H9 (cell line): ENCODE measurements around the gene C16orf74. TPM values are rescaled to one million over a fixed set of nuclear protein-coding genes. Genes with fewer than 3 reads are reported as not detected.

ENCODE experiments used
- DNase-seq: peaks from one replicate; pipeline ENCODE4 v3.0.0-alpha.2; 2017
- H2AFZ ChIP-seq: one replicate; pipeline ENCODE4 v1.6.1; 2013; ENCODE audit warnings: mild to moderate bottlenecking, low read length, control low read depth, moderate library complexity
- H2AK5ac ChIP-seq: 2 replicates; pipeline ENCODE4 v1.6.1; 2013; ENCODE audit warnings: low read length, control low read depth, mixed read lengths; ENCODE audit not compliant: insufficient read length
- H2BK120ac ChIP-seq: one replicate; pipeline ENCODE4 v1.6.1; 2013; ENCODE audit warnings: low read depth, mild to moderate bottlenecking, low read length, control low read depth, inconsistent platforms; ENCODE audit not compliant: poor library complexity, severe bottlenecking
- H2BK12ac ChIP-seq: 2 replicates; pipeline ENCODE4 v1.6.1; 2013; ENCODE audit warnings: low read length, control low read depth, mixed read lengths, low read depth; ENCODE audit not compliant: insufficient read length
- H2BK15ac ChIP-seq: 2 replicates; pipeline ENCODE4 v1.6.1; 2013; ENCODE audit warnings: low read depth, low read length, control low read depth
- H2BK20ac ChIP-seq: one replicate; pipeline ENCODE4 v1.6.1; 2013; ENCODE audit warnings: low read depth, mild to moderate bottlenecking, low read length, control low read depth, inconsistent platforms; ENCODE audit not compliant: poor library complexity, severe bottlenecking
- H2BK5ac ChIP-seq: 2 replicates; pipeline ENCODE4 v1.6.1; 2013; ENCODE audit warnings: low read length, control low read depth, mixed read lengths; ENCODE audit not compliant: insufficient read length
- H3K14ac ChIP-seq: 2 replicates; pipeline ENCODE4 v1.6.1; 2013; ENCODE audit warnings: low read length, control low read depth; ENCODE audit not compliant: insufficient read depth
- H3K18ac ChIP-seq: 2 replicates; pipeline ENCODE4 v1.6.1; 2013; ENCODE audit warnings: low read depth, mild to moderate bottlenecking, mixed read lengths, low read length, control low read depth; ENCODE audit not compliant: insufficient read length
- H3K23ac ChIP-seq: 2 replicates; pipeline ENCODE4 v1.6.1; 2013; ENCODE audit warnings: low read length, control low read depth, mixed read lengths, low read depth; ENCODE audit not compliant: insufficient read length
- H3K23me2 ChIP-seq: 2 replicates; pipeline ENCODE4 v1.6.1; 2013; ENCODE audit warnings: low read depth, mild to moderate bottlenecking, mixed read lengths, low read length, control low read depth; ENCODE audit not compliant: insufficient read length, poor library complexity, severe bottlenecking
- H3K27ac ChIP-seq: 2 replicates; pipeline ENCODE4 v1.5.1; 2013; ENCODE audit warnings: low read length, control low read depth, mixed read lengths, low read depth; ENCODE audit not compliant: insufficient read length
- H3K27me3 ChIP-seq: 2 replicates; pipeline ENCODE4 v1.6.1; 2013; ENCODE audit warnings: low read length, control low read depth, inconsistent platforms; ENCODE audit not compliant: insufficient read depth
- H3K4ac ChIP-seq: 2 replicates; pipeline ENCODE4 v1.6.1; 2013; ENCODE audit warnings: low read depth, mild to moderate bottlenecking, control low read depth, inconsistent platforms, low read length, moderate library complexity
- H3K4me1 ChIP-seq: 2 replicates; pipeline ENCODE4 v1.6.1; 2013; ENCODE audit warnings: low read length, control low read depth, inconsistent platforms; ENCODE audit not compliant: insufficient read depth
- H3K4me2 ChIP-seq: 2 replicates; pipeline ENCODE4 v1.6.1; 2013; ENCODE audit warnings: low read length, control low read depth, mixed read lengths; ENCODE audit not compliant: insufficient read length, insufficient read depth
- H3K56ac ChIP-seq: 2 replicates; pipeline ENCODE4 v1.6.1; 2013; ENCODE audit warnings: low read depth, mild to moderate bottlenecking, mixed read lengths, low read length, control low read depth; ENCODE audit not compliant: insufficient read length
- H3K79me1 ChIP-seq: 2 replicates; pipeline ENCODE4 v1.6.1; 2013; ENCODE audit warnings: low read depth, mild to moderate bottlenecking, moderate library complexity, low read length, control low read depth, inconsistent platforms; ENCODE audit not compliant: insufficient read depth, poor library complexity, severe bottlenecking
- H3K79me2 ChIP-seq: 2 replicates; pipeline ENCODE4 v1.6.1; 2013; ENCODE audit warnings: low read length, control low read depth, inconsistent platforms; ENCODE audit not compliant: insufficient read depth
- H3K9ac ChIP-seq: 2 replicates; pipeline ENCODE4 v1.6.1; 2013; ENCODE audit warnings: low read length, control low read depth, mixed read lengths; ENCODE audit not compliant: insufficient read length; ENCODE audit errors: extremely low read depth
- H3K9me3 ChIP-seq: one replicate; pipeline ENCODE4 v1.6.1; 2013; ENCODE audit warnings: low read depth, low read length, inconsistent platforms; ENCODE audit not compliant: control insufficient read depth
- H3T11ph ChIP-seq: one replicate; pipeline ENCODE4 v1.6.1; 2013; ENCODE audit warnings: mild to moderate bottlenecking, low read length, control low read depth, inconsistent platforms
- H4K20me1 ChIP-seq: one replicate; pipeline ENCODE4 v1.6.1; 2013; ENCODE audit not compliant: control insufficient read depth, insufficient read length, insufficient read depth
- H4K5ac ChIP-seq: 2 replicates; pipeline ENCODE4 v1.6.1; 2013; ENCODE audit warnings: low read depth, mild to moderate bottlenecking, mixed read lengths, low read length, control low read depth; ENCODE audit not compliant: insufficient read length
- H4K8ac ChIP-seq: replicated peaks from 2 replicates; pipeline ENCODE4 v1.6.1; 2013; ENCODE audit warnings: low read length, control low read depth, mixed read lengths, low read depth; ENCODE audit not compliant: insufficient read length
- H4K91ac ChIP-seq: 2 replicates; pipeline ENCODE4 v1.6.1; 2013; ENCODE audit warnings: low read depth, mild to moderate bottlenecking, moderate library complexity, mixed read lengths, low read length, control low read depth; ENCODE audit not compliant: insufficient read length
- H3K27ac Mint-ChIP-seq, 3 experiments: 2 replicates in 2 of 3; 3 replicates in 1 of 3; pipeline ENCODE4 v1.8.0; 2020 to 2021; ENCODE audit warnings: mixed read lengths in 3 of 3, mild to moderate bottlenecking in 1 of 3, moderate library complexity in 1 of 3
- H3K27me3 Mint-ChIP-seq: 2 replicates; pipeline ENCODE4 v1.8.0; 2021; ENCODE audit warnings: low read depth, mild to moderate bottlenecking, moderate library complexity, mixed read lengths
- H3K36me3 Mint-ChIP-seq, 3 experiments: 2 replicates in 2 of 3; 3 replicates in 1 of 3; pipeline ENCODE4 v1.8.0; 2020 to 2021; ENCODE audit warnings: low read depth in 3 of 3, mixed read lengths in 3 of 3; ENCODE audit not compliant: insufficient read depth in 1 of 3
- H3K4me1 Mint-ChIP-seq, 2 experiments: 2 replicates each; pipeline ENCODE4 v1.8.0; 2020; ENCODE audit warnings: mixed read lengths in 2 of 2
- H3K4me3 Mint-ChIP-seq, 2 experiments: 2 replicates in 1 of 2; 3 replicates in 1 of 2; pipeline ENCODE4 v1.8.0; 2020 to 2021; ENCODE audit warnings: mild to moderate bottlenecking in 2 of 2, mixed read lengths in 2 of 2, moderate library complexity in 1 of 2
- H3K9me3 Mint-ChIP-seq, 2 experiments: 2 replicates in 1 of 2; 3 replicates in 1 of 2; pipeline ENCODE4 v1.8.0; 2020; ENCODE audit warnings: mild to moderate bottlenecking in 2 of 2, mixed read lengths in 2 of 2, moderate library complexity in 1 of 2
- WGBS: extraction: QIAGEN DNeasy Blood & Tissue Kit; methylation state at CpG from one replicate; pipeline ENCODE4 v1.1.7; 2013; ENCODE audit warnings: missing lambda C conversion rate, low lambda C conversion rate, mixed read lengths; ENCODE audit not compliant: insufficient read length; ENCODE audit errors: extremely low coverage; 5-methylcytosine and 5-hydroxymethylcytosine counted together
- total RNA-seq: library from RNA; stranded (reverse); gene quantifications from 2 replicates; pipeline ENCODE4 v1.2.1, GENCODE V29; 2021
- TF ChIP-seq, protein P1 (sequence below): fragments of 200-600 bp; sonication (generic); conservative IDR thresholded peaks from 3 replicates; pipeline ENCODE4 v1.8.0; 2021; ENCODE audit warnings: antibody characterized with exemption, mild to moderate bottlenecking

The C16orf74 gene
- total RNA-seq, 1 experiment from 2014 or later, result 5.6 TPM

DNA sequence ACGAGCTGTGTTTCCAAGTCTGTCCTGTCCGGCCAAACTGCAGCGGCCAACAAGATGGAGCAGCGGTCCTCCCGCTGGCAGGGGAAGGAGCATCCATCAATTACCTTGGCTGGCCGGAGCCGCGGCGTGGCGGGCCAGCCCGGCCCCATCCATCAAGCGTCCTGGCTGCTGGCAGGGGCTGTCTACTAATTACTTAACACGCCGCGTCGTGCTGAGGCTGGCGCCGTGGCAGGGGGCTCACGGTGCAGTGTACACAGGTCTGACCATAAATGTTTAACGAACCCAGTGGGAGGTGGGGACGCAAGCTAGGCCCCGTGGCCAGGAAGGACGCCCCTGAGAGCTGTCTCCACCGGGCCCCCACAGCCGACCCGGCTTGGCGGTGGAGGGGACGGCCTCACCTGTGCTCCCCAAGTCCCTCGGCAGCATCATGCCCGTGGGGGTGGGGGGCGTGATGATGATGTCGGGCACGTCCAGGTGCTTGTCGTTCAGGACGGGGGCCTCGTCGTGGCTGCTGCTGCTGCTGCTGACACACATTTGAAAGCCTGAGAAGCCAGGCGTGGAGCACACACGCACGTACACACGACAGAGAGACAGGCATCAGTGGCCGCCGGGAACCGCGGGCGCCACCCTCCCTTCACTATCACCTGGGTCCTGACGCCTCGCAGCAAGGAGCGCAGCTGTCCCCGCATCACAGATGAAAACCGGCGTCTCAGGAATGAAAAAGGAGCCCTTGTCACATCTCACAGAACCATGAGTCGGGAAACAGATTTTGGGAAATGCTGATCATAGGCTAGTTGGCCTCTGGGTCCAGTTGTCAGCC lies 40.9 kb downstream of the C16orf74 start:
- Histone ChIP-seq H4K91ac (no peak overlapping the region), H2BK20ac (no peak overlapping the region), H3K4ac (no peak overlapping the region), H2BK120ac (no peak overlapping the region), H4K8ac (no peak overlapping the region), H2AFZ (no peak overlapping the region), H3K27me3 (no peaks in the 10 kb centered on the region), H3K18ac (no peak overlapping the region), H2BK15ac (no peak overlapping the region), H3K14ac (no peak overlapping the region; the same call in 1 of the 2 replicates), H3K23ac (no peak overlapping the region), H2AK5ac (no peak overlapping the region), H3K4me2 (no peak overlapping the region), H4K5ac (no peak overlapping the region), H3K9me3 (peaks cover 7% of the 10 kb centered on the region), H2BK5ac (no peak overlapping the region), H3K79me1 (no peaks in the 10 kb centered on the region), H3K27ac (no peak overlapping the region), H3K56ac (no peak overlapping the region), H3K9ac (no peak overlapping the region), H3K4me1 (peaks cover under 1% of the 10 kb centered on the region; the same call in 1 of the 2 replicates), H3T11ph (no peak overlapping the region), H4K20me1 (no peaks in the 10 kb centered on the region), H3K23me2 (no peaks in the 10 kb centered on the region), H3K79me2 (no peaks in the 10 kb centered on the region), H2BK12ac (no peak overlapping the region)
- H3K27me3 Mint-ChIP-seq, result peaks cover 6% of the 10 kb centered on the region
- H3K27ac Mint-ChIP-seq, result peak overlapping the region in 1 of 3 experiments; percentile 21; a peak in 1 of 7 replicates
- no peak for DNase-seq
- no CpG with 5 or more reads among the region's 53 CpGs for WGBS
- H3K4me1 Mint-ChIP-seq, result peaks cover 15 to 21% of the 10 kb centered on the region in 2 experiments
- peaks cover 6 to 13% (median 10%) of the 10 kb centered on the region in 3 experiments; a peak in 5 of 7 replicates for H3K36me3 Mint-ChIP-seq
- H3K9me3 Mint-ChIP-seq, result peaks cover 5 to 8% of the 10 kb centered on the region in 2 experiments
- TF ChIP-seq, protein P1, sequence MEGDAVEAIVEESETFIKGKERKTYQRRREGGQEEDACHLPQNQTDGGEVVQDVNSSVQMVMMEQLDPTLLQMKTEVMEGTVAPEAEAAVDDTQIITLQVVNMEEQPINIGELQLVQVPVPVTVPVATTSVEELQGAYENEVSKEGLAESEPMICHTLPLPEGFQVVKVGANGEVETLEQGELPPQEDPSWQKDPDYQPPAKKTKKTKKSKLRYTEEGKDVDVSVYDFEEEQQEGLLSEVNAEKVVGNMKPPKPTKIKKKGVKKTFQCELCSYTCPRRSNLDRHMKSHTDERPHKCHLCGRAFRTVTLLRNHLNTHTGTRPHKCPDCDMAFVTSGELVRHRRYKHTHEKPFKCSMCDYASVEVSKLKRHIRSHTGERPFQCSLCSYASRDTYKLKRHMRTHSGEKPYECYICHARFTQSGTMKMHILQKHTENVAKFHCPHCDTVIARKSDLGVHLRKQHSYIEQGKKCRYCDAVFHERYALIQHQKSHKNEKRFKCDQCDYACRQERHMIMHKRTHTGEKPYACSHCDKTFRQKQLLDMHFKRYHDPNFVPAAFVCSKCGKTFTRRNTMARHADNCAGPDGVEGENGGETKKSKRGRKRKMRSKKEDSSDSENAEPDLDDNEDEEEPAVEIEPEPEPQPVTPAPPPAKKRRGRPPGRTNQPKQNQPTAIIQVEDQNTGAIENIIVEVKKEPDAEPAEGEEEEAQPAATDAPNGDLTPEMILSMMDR, result no peak
- no peak overlapping the region for H3K4me3 Mint-ChIP-seq
